Renal cortical epithelial cell (primary cell): Measurements from ENCODE around the gene GAB2. TPM values are rescaled to one million over a fixed set of nuclear protein-coding genes. Genes with fewer than 3 reads are reported as not detected.
"Not testable (repeated sequence)": the region's sequence is repeated elsewhere in the genome, so short reads cannot be mapped to it uniquely, and the experiment has no call there.

Experiments used
- DNase-seq: peaks from one replicate; pipeline ENCODE4 v3.0.0-alpha.2; 2011; ENCODE audit warnings: low read depth
- total RNA-seq: library from RNA; depleted of rRNA; stranded (reverse); fragments of >200 nt; gene quantifications from 2 replicates; pipeline ENCODE4 v1.2.3, GENCODE V29; 2014

Gene GAB2
- total RNA-seq, 1 donor from 2014 or later, result 11.0 TPM

DNA sequence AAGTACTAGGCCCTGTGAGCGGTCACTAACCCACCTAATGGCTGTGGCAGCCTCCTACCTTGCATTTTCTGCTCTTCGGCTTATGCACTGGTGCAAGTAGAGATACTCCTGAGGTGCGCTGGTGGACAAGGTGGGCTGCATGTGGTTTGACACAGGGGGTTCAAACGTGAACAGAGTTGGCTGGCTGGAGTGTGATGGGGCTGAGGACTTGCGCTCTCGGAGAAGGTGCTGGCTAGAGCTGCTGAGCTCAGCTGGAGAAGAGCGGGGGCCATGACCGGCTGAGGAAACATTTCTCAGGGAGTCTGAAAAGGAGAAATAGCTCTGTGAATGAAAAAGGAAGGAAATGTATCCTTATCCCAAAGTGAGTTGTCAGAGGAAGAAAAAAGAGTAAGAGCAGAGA lies 167.5 kb downstream of the GAB2 start:
- DNase-seq, result no peak

DNA sequence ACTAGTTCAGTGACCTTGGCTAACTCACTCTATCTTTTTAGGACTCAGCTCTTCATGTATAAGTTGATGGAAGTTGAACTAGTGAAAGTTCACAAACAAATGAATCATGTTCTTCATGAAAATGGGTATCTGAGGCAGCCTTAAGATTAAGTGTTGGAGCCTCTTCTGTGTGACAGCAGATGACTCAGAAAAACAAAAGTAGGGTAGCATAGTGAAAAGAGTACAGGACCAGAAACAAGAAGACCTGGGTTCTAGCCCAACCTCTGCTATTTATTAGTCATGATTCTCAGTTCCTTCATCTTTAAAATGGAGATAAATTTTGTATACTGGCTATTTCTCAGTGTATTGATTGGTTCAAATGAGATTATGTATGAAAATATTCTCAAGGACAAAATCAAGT lies 168.7 kb downstream of the GAB2 start:
- no peak for DNase-seq

DNA sequence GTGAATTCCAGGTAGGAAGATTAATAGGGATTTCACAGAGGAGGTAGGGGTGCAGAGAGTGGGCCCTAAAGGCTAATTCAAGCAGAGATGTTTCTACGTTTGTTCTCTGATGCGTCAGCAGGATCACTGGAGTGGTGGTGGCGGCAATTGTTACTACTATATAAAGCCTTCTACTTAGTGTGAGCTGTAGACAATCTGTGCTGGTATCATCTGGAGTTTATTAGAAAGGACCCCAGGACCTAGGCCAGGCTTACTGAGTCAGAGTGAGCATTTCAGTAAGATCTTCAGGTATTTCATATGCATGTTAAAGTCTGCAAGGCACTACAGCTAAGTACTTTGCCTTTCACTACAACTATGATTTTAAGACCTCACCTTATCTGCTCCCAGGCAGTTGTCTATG lies 169.4 kb downstream of the GAB2 start:
- no peak for DNase-seq

DNA sequence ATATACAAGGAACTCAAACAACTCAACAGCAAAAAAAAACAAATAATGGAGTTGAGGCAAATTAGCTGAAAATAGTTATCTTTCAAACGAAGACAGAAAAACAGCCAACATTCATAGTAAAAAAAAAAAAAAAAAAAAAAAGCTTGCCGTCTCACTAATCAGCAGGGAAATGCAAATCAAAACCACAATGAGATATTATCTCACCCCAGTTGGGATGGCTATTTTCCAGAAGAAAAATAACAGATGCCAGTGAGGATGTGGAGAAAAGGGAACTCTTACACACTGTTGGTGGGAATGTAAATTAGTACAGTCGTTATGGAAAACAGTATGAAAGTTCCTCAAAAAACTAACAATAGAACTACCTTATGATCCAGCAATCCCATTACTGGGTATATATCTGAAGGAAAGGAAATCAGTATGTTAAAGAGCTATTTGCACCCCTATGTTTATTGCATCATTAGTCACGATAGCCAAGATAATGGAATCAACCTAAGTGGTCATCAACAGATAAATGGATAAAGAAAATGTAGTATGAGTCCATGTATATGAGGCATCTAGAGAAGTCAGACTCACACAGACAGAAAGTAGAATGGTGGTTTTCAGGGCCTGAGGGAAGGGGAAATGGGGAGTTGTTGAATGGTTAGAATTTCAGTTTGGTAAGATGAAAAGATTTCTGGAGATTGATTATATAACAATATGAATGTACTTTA lies 172.9 kb downstream of the GAB2 start:
- no peak for DNase-seq

DNA sequence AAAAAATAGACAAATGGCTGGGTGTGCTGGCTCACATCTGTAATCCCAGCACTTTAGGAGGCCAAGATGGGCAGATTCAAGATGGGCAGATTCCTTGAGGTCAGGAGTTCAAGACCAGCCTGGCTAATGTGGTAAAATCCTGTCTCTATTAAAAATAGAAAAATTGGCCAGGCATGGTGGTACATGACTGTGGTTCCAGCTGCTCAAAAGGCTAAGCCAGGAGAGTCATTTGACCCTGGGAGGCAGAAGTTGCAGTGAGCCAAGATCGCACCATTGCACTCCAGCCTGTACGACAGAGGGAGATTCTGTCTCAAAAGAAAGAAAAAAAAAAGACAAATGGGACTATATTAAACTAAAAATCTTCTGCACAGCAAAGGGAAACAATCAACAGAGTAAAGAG lies 173.5 kb downstream of the GAB2 start:
- no peak for DNase-seq

DNA sequence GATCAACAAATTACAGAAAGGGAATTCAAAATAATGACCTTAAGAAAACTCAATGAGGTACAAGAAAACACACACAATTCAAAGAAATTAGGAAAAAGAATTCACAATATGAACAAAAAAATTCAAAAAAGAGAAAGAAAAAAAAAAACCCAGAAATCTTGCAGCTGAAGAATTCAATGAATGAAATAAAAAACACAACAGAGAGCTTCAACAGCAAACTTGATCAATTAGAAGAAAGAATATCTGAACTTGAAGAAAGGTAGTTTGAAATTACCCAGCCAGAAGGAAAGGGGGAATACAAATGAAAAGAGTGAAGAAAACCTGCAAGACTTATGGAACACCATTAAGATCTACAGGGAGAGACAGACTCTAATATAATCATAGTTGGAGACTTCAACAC lies 176.1 kb downstream of the GAB2 start:
- no peak for DNase-seq

DNA sequence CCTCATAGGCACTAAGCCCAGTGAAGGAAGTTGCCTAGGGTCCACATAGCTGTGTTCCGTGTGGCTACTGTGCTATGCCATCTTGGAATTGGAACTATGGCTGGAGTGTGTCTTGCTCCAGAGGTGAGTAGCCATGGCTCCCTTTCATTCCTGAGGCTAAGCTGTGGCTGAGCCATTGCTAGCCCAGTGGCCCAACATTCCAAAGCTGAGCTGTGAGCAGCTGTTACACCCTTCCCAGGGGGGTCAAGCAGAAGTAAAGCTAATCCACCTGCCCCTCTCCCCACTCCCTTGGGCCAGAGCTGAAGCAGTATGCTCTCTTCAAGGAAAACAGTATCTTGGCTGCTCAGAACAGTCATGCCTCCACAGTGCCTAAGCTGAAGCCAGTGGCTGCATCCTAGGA lies 177.8 kb downstream of the GAB2 start:
- no peak for DNase-seq

DNA sequence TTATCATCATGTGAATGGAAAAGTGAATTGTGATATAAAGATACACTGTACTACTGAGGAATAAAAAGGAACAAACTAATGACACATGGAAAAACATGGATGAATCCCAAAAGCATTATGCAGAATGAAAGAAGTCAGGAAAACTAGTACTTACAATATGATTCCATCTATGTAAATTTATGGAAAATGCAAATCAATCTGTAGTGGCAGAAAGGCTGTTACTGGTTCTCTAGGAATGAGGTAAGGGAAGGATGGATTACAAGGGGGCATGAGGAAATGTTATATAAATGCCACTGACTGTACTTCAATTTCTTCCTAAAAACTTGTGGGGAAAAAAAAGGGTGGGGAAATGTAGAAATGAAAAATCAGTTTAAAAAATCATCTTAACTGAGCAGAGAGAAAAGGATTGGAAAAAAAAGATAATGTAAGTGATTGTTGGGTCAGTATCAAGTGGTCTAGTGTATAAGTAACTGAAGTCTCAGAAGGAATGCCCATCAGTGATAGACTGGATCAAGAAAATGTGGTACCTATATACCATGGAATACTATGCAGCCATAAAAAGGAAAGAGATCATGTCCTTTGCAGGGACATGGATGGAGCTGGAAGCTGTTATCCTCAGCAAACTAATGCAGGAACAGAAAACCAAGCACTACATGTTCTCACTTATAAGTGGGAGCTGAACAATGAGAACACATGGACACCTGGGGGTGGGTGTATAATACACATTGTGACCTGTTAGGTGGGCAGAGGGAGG lies 180.2 kb downstream of the GAB2 start:
- DNase-seq, result no peak

DNA sequence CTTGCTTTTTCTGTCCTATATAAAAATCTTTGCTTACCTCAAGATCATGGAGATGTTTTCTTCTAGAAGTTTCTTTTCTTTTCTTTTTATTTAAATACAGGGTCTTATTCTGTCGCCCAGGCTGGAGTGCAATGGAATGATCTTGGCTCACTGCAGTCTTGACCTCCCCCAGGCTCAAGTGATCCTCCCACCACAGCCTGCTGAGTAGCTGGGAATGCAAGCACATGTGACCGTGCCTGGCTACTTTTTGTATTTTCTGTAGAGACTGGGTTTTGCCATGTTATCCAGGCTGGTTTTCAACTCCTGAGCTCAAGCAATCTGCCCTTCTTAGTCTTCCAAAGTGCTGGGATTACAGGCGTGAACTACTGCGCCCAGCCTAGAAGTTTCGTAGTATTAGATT lies 183.6 kb downstream of the GAB2 start:
- DNase-seq, result no peak

DNA sequence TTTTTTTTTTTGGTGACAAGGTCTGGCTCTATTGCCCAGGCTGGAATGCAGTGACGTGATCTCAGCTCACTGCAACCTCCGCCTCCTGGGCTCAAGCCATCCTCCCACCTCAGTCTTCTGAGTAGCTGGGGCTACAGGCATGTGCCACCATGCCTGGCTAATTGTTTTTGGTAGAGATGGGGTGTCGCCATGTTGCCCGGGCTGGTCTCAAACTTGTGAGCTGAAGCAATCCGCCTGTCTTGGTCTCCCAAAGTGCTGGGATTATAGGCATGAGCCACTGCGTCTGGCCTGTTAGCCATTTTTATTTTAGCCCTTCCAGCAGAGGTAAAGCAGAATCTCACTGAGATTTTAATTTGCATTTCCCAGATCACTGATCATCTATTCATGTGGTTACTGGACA lies 184.6 kb downstream of the GAB2 start:
- not testable (repeated sequence) for DNase-seq

DNA sequence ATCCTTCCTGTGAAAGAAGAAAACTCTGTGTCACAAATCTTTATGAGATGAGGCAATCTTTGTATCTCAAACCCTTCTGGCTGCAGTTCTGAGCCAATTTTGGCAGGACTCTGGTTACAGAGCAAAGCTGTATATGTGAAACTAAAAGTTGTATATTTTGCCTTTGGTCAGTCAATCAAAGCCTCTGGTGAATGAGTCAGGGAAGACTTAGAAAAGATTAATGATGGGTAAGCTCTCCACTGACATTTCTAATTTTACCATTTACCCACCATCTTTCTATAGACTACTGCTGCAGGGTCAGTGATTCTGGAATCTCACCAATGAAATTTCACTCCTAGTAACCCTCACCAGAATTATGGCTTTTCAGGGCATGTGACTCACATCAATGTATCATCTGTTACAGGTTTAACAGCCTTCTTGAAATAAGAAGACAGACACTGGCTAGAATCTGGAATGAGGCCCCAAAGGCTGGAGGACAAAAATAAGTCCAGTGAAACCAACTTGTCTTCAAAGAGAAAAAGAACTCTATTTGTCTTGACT lies 185.6 kb downstream of the GAB2 start:
- DNase-seq, result peak; percentile 28

DNA sequence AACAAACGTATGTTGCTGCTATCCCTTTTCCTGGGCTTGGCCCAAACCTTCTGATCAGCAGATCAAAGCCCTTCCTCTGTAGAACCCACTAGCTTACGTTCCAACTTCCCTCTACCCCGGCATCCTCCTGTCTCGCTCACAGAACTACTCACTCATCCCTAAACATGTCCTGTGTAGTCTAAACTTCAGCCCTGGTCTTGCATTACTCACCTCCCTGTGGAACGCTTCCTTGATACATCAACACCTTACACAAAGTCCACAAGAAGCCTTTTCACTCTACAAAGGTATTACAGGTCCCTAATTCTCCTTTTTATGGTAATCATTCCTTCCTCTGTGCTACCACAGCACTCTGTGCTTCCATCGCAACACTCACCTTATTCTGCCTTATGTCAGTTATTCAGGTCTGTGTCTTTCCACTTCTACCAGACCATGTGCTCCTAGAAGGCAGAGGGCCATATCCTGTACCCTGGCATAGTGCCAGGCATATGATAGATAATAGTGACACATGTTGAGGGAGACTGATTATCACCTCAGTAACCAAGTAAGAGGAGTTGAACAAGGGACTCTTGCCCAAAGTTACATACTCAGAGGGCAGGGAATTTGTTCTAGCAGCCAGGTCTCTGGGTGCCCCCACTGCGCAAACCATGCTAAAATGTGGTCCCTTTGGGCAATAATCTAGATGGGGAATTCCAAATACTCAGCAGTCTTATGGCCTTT lies 187.3 kb downstream of the GAB2 start:
- DNase-seq, result no peak

DNA sequence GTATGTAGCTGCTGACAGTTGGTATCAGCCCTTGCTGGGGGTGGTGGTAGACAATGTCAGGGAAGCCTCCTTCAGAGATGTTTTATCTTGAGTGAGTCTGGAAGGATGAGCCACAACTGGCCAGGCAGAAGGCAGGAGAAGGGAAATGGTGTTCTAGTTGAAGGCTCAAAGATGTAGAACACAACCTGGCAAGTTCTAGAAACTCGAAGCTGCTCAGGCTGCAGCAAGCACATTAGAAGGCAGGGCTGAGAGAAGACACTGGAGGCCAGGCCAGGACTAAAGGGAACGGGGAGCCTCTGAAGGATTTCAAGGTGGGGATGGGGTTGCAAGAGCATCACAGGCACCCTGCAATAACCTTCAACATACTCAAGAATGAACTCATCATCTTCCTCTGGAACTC lies 188.5 kb downstream of the GAB2 start:
- no peak for DNase-seq

DNA sequence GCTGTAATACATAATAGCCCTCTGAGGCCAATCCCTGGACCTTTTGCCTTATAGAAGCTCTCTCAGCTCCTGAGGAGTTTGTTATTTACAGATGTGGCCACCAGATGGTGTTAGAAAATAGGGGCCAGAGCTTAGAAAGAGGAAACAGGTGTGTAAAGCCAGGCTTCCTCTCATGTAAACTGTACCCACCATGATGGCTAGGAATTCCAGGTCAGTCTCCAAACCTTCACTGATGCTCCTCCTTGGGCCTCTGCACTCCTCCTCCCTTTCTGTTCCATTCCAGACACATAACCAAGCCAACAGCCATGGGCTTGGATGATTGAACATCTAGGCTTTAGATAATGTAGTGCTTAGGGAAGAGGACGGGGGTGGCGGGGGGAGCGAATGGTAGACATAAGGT lies 189.2 kb downstream of the GAB2 start:
- peak; percentile 64 for DNase-seq

DNA sequence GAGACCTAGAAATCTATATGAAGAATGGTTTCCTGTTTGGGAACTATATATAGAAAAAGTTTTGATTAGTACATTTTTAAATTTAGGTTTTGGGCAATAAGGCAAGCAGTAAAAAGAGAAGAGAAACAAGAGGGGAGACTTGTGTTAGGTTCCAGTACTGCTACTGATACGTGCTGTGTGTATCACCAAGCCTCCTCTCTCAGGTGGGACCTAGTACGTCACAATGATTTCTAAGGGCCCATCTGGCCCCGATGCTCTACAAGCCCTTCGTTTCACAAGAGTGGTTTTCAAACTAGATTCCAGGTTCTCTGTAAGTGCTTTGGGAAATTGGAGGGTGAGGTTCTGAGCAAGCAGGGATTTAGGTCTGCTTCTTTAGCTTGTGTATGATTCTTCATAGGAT lies 189.7 kb downstream of the GAB2 start:
- DNase-seq, result no peak

DNA sequence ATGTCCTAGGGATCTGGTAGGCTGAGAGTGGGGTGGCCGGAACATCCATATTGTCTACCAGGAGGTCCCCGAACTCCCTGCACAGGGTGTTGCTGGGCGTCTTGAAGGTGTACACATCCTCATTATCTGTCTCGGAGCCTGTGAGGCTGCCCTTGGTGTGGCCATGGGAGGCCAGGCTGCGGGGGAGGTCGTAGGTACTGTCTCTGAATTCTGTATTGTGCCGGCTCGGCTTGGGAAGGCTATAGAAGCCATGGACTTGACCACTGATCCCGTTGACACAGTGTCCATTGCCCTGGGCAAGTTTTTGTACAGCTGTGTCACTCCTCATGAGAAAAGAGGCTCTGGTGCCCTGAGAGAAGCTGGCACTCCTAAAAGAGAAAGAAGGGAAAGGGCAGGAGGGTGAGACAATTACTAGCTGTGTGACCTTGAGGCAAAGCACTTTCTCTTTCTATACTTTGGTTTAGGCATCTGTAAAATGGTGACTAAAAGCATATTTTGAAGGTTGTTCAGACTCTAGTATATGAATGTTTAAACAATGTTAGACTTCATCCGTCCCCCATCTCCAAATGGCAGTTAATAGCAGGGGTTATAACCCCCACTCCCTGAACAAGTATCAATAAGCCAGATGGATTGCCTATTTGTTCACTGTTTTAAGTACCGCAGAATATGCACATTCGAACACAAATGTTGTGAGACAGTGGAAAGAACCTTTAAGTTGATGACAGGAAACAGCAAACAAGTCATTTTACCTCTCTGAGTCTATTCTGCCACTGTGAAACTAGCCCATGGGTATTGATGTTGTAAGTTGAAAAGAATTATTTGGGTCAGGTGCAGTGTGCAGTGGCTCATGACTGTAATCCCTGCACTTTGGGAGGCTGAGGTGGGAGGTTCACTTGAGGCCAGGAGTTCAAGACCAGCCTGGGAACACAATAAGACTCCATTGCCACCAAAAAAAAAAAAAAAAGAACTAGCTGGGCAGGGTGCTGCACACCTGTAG lies 190.6 kb downstream of the GAB2 start:
- no peak for DNase-seq

DNA sequence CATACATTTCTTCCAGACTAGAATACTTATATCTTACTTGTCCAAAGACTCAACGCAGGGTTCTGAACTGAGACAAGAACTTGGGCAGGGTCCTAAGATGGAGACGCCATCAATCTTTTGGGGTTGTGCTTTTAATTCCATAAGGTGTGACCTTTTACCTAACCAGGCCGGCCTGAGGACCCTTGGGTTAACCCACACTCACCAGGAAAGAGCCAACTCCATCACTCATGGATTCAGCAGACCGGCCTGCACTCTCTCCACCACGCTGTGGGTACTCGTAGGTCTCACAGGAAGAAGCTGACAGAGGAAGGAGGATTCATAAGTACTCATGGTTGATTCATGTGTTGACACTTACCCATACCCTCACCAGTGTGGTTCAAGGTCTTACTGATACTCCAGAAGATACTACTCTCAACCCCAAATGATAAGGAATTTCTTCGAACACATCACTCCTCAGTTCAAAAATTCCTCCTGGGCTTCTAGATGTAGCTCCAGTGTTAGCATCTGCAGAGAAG lies 192.7 kb downstream of the GAB2 start:
- DNase-seq, result no peak

DNA sequence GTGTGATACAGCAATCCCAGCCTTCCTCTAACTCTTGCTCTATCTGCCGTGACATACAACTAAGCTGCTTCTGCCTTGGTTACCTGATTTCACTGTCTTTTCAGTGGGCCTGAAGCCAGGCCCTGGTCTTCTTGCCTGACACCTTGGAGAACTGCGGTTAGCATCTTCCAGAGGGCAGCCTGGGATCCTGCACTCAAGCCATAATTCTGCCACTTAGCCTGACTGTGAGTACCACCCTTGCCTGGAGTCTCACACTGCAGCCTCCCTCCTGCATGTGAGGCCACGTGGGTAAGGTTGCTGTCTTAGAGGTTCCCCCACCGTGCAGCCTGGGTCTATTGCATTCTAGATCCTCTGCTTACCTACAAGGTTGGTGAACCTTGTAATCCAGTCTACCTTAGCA lies 193.1 kb downstream of the GAB2 start:
- DNase-seq, result no peak

DNA sequence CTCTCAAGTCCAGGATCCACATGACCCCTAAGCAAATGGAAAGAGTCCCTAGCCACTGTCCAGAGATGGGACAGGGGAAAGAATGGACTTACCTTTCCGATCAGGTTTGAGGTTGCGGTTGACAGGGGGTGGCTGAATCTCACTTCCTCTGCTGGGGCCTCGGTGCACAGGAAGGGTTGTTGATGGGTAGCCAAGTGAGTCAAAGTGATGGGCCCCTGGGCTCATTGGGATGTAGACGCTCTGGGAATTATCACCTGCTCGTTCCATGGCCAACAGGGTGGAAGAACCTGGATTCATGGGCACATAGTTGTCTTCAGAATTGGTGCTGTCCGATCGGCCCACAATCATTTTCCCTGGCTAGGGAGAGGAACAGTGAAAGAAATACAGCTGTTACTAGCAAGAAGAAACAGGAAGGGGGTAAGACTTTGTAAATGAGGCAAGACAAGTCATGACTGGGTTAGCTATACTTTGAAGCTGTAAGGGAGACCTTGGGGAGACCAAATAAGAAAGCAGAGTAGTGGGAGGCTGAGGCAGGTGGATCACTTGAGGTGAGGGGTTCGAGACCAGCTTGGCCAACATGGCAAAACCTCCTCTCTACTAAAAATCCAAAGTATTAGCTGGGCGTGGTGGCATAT lies 194.2 kb downstream of the GAB2 start:
- no peak for DNase-seq

DNA sequence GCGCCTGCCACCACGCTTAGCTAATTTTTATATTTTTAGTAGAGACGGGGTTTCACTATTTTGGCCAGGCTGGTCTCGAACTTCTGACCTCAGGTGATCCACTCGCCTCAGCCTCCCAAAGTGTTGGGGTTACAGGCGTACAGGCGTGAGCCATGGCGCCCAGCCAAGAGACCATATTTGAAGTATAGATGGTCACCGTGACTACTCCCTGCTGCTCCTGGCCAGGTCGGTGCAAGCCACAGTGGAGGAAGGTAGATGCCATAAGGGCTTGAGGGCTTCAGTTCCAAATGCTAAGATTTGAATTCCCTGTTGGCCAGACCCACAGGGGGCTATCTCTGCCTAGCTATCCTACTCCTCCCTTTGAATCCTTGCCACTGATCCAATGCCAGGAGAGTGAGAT lies 194.9 kb downstream of the GAB2 start:
- not testable (repeated sequence) for DNase-seq
